HEK293T (cell line): Measurements from ENCODE around the gene GSTM2.

Source experiments
- BHLHE40 ChIP-seq: fragments of 450-650 bp; IDR thresholded peaks from 2 replicates; pipeline ENCODE4 v1.6.1; 2016; ENCODE audit warnings: mild to moderate bottlenecking, moderate library complexity, borderline replicate concordance
- CTBP1 ChIP-seq: fragments of 450-650 bp; IDR thresholded peaks from 2 replicates; pipeline ENCODE4 v1.6.1; 2016; ENCODE audit warnings: borderline replicate concordance
- ELF4 ChIP-seq: fragments of 450-650 bp; IDR thresholded peaks from 2 replicates; pipeline ENCODE4 v1.6.1; 2017; ENCODE audit warnings: antibody characterized with exemption
- FOXM1 ChIP-seq: fragments of 450-650 bp; IDR thresholded peaks from 2 replicates; pipeline ENCODE4 v1.6.1; 2017; ENCODE audit warnings: mild to moderate bottlenecking, borderline replicate concordance
- NFRKB ChIP-seq: fragments of 450-650 bp; IDR thresholded peaks from 2 replicates; pipeline ENCODE4 v1.6.1; 2016; ENCODE audit warnings: mild to moderate bottlenecking, moderate library complexity
- TARDBP ChIP-seq: fragments of 450-650 bp; IDR thresholded peaks from 2 replicates; pipeline ENCODE4 v1.6.1; 2016

DNA sequence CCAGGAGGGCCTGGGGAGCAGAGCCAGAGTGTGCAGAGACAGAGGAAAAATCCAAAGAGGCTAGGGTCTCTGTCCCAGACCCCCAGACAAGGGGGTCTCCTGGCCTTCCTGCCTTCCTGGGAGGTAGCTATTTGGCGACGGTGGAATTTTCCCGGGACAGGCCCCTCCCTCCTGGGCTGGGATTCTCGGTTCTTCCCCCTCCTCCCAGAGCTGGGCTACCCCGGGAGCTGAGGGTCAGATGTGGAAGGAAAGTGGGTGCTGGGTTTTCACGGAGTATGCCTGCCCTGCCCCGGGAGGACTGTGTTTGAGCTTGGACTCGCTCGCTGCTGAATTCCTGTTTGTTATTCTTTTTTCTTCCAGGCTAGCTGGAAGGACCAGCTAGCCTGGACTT, 47.5 kb upstream of the GSTM2 start:
- no peak for TF ChIP-seq FOXM1
- no peak for TF ChIP-seq CTBP1
- TF ChIP-seq NFRKB, result no peak
- no peak for TF ChIP-seq TARDBP
- no peak for TF ChIP-seq ELF4
- no peak for TF ChIP-seq BHLHE40
